ENCODE data around the gene B3GAT1.

The B3GAT1 gene

GRCh38 chr11:134390706-134391569, 21.1 kb downstream of the B3GAT1 start:
- no peak for DNase-seq (ENCODE audit: low read depth)
- TF ChIP-seq, protein P1, sequence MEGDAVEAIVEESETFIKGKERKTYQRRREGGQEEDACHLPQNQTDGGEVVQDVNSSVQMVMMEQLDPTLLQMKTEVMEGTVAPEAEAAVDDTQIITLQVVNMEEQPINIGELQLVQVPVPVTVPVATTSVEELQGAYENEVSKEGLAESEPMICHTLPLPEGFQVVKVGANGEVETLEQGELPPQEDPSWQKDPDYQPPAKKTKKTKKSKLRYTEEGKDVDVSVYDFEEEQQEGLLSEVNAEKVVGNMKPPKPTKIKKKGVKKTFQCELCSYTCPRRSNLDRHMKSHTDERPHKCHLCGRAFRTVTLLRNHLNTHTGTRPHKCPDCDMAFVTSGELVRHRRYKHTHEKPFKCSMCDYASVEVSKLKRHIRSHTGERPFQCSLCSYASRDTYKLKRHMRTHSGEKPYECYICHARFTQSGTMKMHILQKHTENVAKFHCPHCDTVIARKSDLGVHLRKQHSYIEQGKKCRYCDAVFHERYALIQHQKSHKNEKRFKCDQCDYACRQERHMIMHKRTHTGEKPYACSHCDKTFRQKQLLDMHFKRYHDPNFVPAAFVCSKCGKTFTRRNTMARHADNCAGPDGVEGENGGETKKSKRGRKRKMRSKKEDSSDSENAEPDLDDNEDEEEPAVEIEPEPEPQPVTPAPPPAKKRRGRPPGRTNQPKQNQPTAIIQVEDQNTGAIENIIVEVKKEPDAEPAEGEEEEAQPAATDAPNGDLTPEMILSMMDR (conservative IDR thresholded peaks at IDR 0.05; ENCODE audit: low read depth, low read length): peak; percentile 4
- no peak overlapping the region for H3K4me3 ChIP-seq (ENCODE audit: low read length)

GRCh38 chr11:134389464-134390180, 22.4 kb downstream of the B3GAT1 start:
- no peak overlapping the region for H3K4me3 ChIP-seq (ENCODE audit: low read length)
- no peak for DNase-seq (ENCODE audit: low read depth)
- TF ChIP-seq, protein P1 (conservative IDR thresholded peaks at IDR 0.05; ENCODE audit: low read depth, low read length): no peak

- DNase-seq (ENCODE audit: low read depth): no peak
- H3K4me3 ChIP-seq (ENCODE audit: low read length): no peak overlapping the region
- TF ChIP-seq, protein P1 (conservative IDR thresholded peaks at IDR 0.05; ENCODE audit: low read depth, low read length): no peak
Measured at GRCh38 chr11:134388590-134388989, 23.5 kb downstream of the B3GAT1 start.

- DNase-seq (ENCODE audit: low read depth): no peak
- no peak overlapping the region for H3K4me3 ChIP-seq (ENCODE audit: low read length)
- TF ChIP-seq, protein P1 (conservative IDR thresholded peaks at IDR 0.05; ENCODE audit: low read depth, low read length): no peak
Measured at GRCh38 chr11:134387501-134387900, 24.5 kb downstream of the B3GAT1 start.

DNA sequence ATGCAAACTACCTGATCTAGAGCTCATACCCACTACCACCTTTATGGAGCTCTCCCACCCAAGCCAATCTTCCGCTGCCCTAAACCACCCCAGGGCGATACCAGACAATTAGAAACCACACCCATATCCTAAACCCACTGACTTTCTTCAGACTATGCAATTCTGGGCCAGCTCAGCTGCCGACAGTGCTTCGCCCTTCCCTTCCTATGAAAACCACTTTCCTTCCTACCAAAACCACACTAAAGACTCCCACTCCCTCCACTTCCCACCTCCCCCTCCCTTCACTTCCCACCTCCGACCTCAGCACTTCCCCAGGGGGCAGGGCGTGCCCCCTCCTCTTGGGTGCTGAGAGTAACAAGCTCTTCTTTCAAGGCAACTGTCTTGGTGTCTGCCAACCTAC, 25.1 kb downstream of the B3GAT1 start:
- TF ChIP-seq, protein P1 (conservative IDR thresholded peaks at IDR 0.05; ENCODE audit: low read depth, low read length): no peak
- no peak for DNase-seq (ENCODE audit: low read depth)

GRCh38 chr11:134385774-134386565, 26.1 kb downstream of the B3GAT1 start:
- no peak overlapping the region for H3K4me3 ChIP-seq (ENCODE audit: low read length)
- DNase-seq (ENCODE audit: low read depth): no peak
- TF ChIP-seq, protein P1 (conservative IDR thresholded peaks at IDR 0.05; ENCODE audit: low read depth, low read length): no peak

More for the DNA sequence above, 25.1 kb downstream of the B3GAT1 start:
- no peak overlapping the region for H3K4me3 ChIP-seq (ENCODE audit: low read length)
